ENCODE data around the gene IQGAP1.
A peak's percentile ranks its signal among the peaks of the same experiment; 100 is the strongest.

The IQGAP1 gene

GRCh38 chr15:90449206-90449735 is 61.2 kb downstream of the IQGAP1 start:
- DNase-seq, result no peak

- DNase-seq, result no peak
Measured at GRCh38 chr15:90451053-90451850, 63.2 kb downstream of the IQGAP1 start.

DNA sequence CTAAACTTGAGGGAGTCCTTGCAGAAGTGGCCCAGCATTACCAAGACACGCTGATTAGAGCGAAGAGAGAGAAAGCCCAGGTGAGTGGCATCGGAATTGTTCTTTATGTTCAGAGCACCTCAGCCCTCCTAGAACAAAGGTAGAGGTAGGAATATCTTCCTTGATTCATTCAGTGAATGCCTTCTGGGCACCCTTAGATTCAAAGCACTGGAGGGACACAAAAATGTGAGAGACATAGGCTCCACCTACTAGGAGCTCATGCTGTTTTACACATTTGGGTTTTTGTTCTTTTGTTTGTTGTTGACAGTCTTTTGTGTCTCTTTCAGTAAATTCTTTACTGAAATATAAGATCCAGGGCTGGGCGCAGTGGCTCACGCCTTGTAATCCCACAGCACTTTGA is 68.2 kb downstream of the IQGAP1 start:
- DNase-seq, result no peak

GRCh38 chr15:90458061-90458460 is 70.0 kb downstream of the IQGAP1 start:
- no peak for DNase-seq

GRCh38 chr15:90459368-90459767 is 71.3 kb downstream of the IQGAP1 start:
- DNase-seq, result no peak

GRCh38 chr15:90460142-90460824 is 72.2 kb downstream of the IQGAP1 start:
- no peak for DNase-seq

GRCh38 chr15:90463381-90463780 is 75.3 kb downstream of the IQGAP1 start:
- no peak for DNase-seq

- DNase-seq, result no peak
Measured at GRCh38 chr15:90465140-90465929, 77.3 kb downstream of the IQGAP1 start.

DNA sequence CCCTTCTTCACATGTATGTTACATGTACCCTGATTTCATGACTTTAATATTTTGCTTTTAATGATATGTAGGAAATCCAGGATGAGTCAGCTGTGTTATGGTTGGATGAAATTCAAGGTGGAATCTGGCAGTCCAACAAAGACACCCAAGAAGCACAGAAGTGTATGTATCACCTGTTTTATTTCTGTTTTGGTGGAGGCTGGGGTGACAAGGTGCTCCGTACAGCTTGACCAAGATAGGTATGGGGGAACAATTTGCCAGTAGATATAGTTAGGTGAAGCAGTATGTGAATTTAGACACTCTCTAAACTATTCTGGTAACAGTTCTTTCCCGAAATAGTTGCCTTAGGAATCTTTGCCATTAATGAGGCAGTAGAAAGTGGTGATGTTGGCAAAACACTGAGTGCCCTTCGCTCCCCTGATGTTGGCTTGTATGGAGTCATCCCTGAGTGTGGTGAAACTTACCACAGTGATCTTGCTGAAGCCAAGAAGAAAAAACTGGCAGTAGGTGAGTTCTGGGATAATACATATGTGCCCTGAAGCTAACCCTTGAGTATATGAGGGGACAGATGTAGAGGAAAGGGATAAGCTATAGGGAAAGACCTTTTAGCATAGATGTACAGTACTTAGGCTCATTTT is 78.0 kb downstream of the IQGAP1 start:
- DNase-seq, result no peak

GRCh38 chr15:90469723-90470122 is 81.7 kb downstream of the IQGAP1 start:
- DNase-seq, result no peak

- DNase-seq, result no peak
Measured at GRCh38 chr15:90470453-90470852, 82.4 kb downstream of the IQGAP1 start.

DNA sequence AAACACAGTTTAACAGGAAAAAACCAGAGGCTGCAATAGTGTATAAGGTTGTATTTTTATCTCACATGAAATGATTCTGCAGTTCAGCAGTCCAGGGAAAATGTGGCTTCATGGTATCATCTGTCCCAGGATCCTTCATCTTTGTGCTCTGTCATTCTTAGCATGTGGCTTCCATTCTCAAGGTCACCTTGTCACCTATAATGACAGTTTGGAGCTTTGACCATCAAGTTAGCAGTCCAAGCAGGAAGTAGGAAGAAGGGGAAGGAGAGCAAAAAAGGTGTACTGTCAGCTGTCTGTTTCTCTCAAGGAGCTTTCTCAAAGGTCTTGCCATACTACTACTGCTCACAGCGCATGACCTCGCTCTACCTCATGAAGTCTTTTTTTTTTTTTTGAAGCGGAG is 83.1 kb downstream of the IQGAP1 start:
- DNase-seq, result no peak

DNA sequence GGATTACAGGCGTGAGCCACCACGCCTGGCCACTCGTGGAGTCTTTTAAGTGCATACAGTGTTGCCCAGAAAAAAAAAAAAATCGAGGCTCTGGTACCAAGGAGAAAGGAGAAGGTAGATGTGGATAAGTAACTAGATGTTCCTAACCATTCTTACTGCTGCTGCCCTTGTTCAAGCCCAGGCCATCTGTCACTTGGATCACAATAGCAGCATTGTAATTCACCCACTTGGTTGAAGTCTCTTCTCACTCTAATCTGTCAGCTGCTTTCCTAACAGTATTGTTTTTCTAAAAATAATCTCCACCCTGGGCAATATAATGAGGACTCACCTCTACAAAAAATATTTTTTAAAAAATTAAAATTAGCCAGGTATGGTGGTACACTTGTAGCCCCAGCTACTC is 83.7 kb downstream of the IQGAP1 start:
- no peak for DNase-seq

DNA sequence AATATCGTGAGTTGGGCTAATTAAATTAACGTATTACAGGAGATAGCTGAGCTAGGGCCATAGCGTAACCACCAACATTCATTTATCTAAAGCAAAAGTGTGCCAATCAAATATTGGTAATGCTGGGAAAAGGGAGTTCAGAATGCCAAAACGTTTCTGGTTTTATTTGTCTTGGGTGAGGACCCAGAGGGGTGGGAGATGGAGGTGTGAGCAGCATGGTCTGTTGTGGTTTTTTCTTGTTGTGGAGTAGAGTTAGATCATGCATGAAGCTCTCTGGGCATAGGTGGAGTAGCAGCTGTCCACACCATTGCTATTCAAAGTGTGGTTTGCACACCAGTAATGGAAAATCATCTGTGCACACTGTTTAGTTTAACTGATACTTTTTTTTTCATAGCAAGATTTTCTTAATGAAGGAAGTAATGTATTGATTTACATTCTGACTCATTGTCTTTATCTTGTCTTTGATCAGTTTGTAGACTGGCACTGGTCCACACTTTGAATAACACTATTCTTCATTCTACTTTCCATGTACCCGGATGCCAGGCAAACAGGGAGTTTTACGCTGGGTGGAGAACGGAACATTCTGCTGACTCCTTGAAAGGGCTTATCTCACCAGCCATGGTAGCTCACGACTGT is 90.9 kb downstream of the IQGAP1 start:
- peak in 1 of 5 experiments; percentile 71 for DNase-seq

GRCh38 chr15:90479656-90480055 is 91.6 kb downstream of the IQGAP1 start:
- no peak for DNase-seq

- peak in 1 of 5 experiments; percentile 88 for DNase-seq
Measured at GRCh38 chr15:90481023-90481422, 93.0 kb downstream of the IQGAP1 start.

- peak in 4 of 5 experiments; percentile 12 to 60 (median 16) for DNase-seq
Measured at GRCh38 chr15:90482124-90483011, 94.3 kb downstream of the IQGAP1 start.

DNA sequence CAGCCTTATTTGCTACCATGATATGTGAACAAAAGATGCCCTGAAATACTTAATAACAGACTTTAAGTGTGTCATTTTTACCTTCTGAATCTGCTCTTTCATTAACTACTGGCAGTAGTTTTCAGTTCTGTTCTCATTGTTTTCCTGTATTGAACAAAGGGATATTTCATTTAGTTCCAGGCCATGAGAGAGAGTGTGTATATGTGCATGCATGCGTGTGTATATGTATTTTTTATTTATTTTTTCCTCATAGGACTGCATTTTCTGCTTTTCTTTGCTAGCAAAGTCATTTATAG is 94.9 kb downstream of the IQGAP1 start:
- no peak for DNase-seq

DNA sequence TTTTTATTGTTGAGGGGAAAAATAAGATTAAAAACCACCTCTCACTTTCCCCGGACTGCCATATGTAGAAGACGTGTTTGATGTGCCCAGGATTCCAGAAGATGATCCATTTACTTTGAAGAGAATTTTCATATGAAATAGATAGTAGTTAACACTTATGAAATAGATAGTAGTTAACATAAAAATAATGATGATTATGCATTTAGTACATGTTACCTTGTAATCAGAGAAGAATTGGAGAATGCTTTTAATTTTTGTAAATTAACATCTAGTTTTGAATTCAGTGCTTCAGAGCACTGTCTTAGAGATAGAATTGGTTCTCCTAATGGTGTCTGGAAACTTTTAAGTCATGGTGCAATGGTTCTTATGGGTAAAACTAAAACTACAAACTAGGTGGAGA is 95.6 kb downstream of the IQGAP1 start:
- DNase-seq, result no peak

DNA sequence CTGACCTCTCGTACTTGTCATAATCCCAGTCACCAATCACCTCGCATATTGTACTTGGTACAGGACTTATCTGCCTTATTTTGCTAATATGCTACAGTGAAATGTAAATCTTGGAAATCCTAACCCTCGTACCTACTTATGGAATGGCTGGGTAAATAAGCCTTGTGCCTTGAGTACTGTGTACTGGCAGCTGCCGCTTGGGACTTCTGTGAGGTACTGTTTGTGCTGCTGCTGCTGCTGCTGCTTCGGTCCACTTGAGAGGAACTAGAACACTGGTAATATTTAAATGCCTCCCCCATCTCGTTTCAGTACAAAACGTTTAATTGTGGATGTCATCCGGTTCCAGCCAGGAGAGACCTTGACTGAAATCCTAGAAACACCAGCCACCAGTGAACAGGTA is 99.1 kb downstream of the IQGAP1 start:
- no peak for DNase-seq

GRCh38 chr15:90489514-90489913 is 101.5 kb downstream of the IQGAP1 start:
- DNase-seq, result peak in 1 of 5 experiments; percentile 50
